Activated naive CD8-positive, alpha-beta T cell treated with anti-CD3 and anti-CD28 coated beads, Interleukin-2, amount 50 U/mL, for 16 hours (primary cell): ENCODE data around the gene AR.

ENCODE experiments used
- DNase-seq: peaks from one replicate; pipeline ENCODE4 v3.0.0-alpha.2; 2020; ENCODE audit warnings: low read depth, low spot score

AR gene, protein sequence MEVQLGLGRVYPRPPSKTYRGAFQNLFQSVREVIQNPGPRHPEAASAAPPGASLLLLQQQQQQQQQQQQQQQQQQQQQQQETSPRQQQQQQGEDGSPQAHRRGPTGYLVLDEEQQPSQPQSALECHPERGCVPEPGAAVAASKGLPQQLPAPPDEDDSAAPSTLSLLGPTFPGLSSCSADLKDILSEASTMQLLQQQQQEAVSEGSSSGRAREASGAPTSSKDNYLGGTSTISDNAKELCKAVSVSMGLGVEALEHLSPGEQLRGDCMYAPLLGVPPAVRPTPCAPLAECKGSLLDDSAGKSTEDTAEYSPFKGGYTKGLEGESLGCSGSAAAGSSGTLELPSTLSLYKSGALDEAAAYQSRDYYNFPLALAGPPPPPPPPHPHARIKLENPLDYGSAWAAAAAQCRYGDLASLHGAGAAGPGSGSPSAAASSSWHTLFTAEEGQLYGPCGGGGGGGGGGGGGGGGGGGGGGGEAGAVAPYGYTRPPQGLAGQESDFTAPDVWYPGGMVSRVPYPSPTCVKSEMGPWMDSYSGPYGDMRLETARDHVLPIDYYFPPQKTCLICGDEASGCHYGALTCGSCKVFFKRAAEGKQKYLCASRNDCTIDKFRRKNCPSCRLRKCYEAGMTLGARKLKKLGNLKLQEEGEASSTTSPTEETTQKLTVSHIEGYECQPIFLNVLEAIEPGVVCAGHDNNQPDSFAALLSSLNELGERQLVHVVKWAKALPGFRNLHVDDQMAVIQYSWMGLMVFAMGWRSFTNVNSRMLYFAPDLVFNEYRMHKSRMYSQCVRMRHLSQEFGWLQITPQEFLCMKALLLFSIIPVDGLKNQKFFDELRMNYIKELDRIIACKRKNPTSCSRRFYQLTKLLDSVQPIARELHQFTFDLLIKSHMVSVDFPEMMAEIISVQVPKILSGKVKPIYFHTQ

DNA sequence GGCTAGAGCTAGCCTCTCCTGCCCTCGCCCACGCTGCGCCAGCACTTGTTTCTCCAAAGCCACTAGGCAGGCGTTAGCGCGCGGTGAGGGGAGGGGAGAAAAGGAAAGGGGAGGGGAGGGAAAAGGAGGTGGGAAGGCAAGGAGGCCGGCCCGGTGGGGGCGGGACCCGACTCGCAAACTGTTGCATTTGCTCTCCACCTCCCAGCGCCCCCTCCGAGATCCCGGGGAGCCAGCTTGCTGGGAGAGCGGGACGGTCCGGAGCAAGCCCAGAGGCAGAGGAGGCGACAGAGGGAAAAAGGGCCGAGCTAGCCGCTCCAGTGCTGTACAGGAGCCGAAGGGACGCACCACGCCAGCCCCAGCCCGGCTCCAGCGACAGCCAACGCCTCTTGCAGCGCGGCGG is at the start of gene AR:
Gene AR (plus strand): TSS at position 204 of the 400 bp plus-strand sequence. CDS start 1,126 bp downstream, outside the sequence.
- DNase-seq: no peak

DNA sequence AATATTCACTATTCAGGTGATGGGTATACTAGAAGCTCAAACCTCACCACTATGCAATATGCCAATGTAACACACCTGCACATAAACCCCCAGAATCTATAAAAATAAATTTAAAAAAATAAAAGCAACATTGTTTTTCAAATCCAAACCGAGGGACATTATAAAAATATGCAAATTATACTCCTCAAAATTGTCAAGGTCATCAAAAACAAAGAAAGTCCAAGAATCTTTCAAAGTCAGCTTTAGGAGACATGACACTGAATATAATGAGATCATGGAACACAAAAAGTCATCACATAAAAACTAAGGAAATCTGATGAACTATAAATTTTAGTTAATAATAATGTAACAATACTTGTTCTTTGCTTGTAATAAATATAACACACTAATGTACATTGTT is 43.2 kb upstream of the AR start:
- no peak for DNase-seq

DNA sequence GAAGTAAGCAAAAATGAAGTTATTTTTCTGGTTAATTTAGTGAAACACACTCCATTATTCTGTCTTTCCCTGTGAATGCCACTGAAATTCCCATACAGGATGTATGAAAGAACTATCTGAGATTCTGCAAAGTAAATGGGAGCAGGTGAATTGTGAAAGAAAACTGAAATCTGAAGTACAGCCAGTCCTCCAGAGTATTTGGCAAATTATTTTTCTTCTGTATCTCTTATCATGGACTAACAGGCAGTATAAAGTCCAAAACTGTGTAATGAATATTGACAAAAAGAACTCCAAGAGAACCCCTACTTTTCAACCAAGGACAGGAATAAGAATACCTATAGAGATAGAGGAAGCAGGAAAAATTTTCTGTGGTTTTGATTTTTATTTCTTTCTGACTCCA is 40.8 kb upstream of the AR start:
- DNase-seq: no peak

DNA sequence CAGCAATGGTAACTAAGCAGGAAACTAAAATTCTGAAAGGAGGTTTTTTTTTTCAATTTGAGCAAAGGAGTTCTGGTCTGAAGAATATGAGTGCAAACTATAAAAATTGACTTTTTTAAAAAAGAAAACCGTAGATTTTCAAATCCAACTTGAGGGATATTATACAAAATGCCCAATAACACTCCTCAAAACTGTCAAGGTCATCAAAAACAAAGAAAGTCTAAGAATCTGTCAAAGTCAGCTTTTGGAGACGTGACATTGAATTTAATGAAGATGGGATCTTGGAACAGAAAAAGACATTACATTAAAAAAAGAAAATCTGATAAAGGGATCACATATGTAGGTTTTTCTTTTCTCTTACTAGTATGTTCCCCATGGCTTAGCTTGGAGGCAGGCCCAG is 40.4 kb upstream of the AR start:
- no peak for DNase-seq

DNA sequence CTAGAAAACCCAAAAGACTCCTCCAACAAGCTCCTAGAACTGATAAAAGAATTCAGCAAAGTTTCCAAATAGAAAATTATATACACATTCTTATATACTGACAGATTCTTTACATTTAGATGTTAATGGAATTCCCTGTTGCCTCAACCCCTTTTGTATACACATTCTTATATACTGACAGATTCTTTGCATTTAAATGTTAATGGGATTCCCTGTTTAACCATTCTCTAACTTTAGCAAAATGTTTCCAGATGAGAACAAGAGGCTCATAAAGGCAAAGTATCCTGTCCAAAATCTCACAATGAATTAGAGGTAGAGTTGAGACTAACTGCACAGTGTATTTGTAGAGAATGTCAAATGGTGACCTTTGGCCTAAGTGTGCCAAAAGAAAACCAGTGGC is 23.1 kb upstream of the AR start:
- no peak for DNase-seq

DNA sequence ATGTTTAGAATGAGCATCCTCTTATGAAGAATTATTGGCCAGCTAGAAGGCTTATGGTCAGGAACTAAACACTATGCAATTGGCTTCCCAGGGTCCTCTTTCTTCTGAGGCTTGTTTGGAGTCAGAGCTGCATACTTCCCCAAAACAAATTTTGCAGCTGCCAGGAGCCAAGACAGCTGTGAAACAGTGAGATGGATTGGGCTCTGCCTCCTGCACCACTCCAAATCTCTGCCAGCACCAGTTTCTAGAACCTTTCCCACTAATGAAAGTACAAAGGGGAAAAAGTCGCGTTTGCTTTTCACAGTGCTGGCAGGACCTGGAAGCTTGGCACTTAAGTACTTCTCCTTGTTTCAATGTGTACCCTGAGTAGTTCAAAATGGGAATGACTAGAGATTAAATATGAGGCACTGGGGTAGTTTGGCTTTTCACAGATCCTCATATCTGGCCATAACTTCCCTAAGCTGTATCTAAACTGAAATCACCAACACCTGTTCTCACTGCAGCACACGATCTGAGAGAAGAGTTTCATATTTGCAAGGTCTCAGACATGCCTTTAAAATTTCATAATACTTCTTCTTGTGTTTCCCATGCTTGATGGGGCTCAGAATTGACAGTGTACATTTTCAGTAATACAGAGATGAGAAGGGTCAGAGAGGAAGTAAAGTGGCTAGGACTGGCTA is 20.7 kb upstream of the AR start:
- no peak for DNase-seq

DNA sequence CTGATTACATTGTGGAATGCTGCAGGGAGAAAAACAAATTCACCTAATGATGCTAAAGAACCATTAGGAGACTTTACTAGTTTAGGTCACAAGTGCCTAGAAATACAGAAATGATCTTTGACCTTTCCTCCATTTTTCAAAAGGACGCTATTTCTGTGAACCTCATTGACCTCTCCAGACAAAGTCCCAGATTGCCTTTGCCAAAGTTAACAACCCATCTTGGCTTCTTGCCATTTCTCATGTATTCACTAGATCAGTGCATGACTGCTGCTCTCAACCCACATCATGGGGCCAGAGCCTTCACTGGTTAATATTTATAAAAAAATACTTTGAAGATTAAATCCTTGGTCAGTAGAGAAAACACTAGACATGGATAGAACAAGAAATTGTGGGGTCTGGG is 19.9 kb upstream of the AR start:
- DNase-seq: no peak

DNA sequence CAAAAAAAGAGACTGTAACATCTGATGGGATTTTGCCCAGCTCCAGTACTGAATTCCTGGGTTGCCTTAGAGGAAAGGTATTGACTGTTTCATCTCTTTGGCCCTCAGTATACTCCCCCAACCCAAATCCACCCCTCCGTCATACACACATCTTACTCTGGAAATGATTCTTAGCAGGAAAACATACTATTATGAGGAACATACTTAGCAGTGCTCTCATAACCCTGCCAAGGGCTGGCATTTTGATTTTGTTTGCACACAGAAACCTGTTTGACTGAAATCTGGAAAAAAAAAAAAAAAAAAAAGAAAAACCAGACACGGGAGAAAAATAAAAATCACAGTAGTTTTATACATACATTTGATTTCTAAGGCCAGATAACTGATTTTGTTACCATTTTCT is 19.4 kb upstream of the AR start:
- no peak for DNase-seq

DNA sequence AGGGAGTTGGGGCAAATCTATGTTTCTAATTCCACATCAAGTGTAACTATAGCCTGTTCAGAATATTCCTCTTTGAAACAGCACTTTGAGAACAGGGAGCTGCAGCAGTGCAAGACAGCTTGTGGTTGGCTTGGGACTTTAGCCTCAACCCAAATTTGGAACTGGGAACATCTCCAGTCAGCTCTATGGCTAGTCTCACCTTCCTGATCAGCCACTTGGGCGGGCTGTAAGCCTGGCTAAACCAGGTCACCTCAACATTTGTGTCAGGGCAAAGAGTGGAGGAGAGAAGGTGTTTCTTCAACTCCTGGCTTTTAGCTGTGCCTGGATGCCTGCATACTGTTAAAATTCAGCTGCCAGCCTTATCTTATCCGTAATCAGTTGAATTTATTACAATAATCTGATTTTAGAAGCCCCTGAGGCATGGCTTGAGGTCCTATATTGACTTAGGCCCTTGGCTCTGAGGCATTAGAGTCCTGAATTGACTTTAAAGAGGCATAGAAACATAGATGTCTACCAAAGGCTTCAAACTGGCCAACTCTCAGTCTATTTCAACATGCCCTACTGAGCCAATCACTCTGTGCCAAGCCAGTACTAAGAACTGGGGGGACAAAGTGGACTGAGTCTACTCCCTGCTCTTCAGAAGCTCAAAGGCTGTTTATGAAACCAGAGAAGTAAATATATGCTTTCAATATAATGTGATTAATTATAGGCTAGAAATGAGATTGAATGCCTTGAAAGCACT is 18.7 kb upstream of the AR start:
- no peak for DNase-seq

DNA sequence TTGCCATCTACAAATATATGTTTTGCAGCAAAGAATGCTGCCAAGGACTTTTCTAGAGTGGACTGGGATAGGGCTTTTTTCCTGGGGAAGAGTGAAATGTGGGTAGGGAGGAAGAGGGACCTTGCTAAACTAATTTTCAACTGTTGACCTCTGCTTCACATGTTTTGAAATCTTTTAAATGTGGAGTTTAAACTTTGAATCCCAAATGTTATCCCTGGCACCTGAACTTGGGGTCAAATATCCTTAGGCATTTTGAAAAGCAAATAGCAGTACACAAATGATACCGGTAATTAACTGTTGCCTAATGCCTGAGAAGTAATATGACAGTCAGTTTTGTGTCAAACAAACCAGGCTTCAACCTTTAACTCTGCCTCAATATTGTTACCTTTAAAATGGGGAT is 7.3 kb upstream of the AR start:
- no peak for DNase-seq

DNA sequence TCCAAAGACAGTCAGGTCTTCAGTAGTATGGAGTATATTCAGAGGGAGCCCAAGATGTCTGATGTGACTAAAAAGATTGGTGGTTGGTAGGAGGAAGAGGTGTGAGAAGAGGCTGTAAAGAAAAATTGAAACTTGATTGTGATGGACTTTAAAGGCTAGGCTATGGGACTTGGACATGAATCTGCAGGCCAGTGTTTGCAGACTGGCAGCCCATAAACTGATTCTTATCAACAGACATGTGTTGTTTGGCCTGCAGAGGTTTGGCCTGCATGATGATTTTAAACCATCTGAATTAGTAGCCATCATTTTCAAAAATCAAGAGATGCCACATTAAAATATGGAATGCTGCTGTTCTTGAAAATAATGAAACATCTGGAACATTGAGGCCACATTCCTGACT is 5.4 kb upstream of the AR start:
- DNase-seq: no peak

DNA sequence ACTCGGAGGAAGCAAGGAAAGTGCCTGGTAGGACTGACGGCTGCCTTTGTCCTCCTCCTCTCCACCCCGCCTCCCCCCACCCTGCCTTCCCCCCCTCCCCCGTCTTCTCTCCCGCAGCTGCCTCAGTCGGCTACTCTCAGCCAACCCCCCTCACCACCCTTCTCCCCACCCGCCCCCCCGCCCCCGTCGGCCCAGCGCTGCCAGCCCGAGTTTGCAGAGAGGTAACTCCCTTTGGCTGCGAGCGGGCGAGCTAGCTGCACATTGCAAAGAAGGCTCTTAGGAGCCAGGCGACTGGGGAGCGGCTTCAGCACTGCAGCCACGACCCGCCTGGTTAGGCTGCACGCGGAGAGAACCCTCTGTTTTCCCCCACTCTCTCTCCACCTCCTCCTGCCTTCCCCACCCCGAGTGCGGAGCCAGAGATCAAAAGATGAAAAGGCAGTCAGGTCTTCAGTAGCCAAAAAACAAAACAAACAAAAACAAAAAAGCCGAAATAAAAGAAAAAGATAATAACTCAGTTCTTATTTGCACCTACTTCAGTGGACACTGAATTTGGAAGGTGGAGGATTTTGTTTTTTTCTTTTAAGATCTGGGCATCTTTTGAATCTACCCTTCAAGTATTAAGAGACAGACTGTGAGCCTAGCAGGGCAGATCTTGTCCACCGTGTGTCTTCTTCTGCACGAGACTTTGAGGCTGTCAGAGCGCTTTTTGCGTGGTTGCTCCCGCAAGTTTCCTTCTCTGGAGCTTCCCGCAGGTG is 637 bp downstream of the AR start:
- DNase-seq: no peak

DNA sequence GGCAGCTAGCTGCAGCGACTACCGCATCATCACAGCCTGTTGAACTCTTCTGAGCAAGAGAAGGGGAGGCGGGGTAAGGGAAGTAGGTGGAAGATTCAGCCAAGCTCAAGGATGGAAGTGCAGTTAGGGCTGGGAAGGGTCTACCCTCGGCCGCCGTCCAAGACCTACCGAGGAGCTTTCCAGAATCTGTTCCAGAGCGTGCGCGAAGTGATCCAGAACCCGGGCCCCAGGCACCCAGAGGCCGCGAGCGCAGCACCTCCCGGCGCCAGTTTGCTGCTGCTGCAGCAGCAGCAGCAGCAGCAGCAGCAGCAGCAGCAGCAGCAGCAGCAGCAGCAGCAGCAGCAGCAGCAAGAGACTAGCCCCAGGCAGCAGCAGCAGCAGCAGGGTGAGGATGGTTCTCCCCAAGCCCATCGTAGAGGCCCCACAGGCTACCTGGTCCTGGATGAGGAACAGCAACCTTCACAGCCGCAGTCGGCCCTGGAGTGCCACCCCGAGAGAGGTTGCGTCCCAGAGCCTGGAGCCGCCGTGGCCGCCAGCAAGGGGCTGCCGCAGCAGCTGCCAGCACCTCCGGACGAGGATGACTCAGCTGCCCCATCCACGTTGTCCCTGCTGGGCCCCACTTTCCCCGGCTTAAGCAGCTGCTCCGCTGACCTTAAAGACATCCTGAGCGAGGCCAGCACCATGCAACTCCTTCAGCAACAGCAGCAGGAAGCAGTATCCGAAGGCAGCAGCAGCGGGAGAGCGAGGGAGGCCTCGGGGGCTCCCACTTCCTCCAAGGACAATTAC is 1.4 kb downstream of the AR start:
- no peak for DNase-seq

DNA sequence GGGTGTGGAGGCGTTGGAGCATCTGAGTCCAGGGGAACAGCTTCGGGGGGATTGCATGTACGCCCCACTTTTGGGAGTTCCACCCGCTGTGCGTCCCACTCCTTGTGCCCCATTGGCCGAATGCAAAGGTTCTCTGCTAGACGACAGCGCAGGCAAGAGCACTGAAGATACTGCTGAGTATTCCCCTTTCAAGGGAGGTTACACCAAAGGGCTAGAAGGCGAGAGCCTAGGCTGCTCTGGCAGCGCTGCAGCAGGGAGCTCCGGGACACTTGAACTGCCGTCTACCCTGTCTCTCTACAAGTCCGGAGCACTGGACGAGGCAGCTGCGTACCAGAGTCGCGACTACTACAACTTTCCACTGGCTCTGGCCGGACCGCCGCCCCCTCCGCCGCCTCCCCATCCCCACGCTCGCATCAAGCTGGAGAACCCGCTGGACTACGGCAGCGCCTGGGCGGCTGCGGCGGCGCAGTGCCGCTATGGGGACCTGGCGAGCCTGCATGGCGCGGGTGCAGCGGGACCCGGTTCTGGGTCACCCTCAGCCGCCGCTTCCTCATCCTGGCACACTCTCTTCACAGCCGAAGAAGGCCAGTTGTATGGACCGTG is 2.2 kb downstream of the AR start:
- no peak for DNase-seq

DNA sequence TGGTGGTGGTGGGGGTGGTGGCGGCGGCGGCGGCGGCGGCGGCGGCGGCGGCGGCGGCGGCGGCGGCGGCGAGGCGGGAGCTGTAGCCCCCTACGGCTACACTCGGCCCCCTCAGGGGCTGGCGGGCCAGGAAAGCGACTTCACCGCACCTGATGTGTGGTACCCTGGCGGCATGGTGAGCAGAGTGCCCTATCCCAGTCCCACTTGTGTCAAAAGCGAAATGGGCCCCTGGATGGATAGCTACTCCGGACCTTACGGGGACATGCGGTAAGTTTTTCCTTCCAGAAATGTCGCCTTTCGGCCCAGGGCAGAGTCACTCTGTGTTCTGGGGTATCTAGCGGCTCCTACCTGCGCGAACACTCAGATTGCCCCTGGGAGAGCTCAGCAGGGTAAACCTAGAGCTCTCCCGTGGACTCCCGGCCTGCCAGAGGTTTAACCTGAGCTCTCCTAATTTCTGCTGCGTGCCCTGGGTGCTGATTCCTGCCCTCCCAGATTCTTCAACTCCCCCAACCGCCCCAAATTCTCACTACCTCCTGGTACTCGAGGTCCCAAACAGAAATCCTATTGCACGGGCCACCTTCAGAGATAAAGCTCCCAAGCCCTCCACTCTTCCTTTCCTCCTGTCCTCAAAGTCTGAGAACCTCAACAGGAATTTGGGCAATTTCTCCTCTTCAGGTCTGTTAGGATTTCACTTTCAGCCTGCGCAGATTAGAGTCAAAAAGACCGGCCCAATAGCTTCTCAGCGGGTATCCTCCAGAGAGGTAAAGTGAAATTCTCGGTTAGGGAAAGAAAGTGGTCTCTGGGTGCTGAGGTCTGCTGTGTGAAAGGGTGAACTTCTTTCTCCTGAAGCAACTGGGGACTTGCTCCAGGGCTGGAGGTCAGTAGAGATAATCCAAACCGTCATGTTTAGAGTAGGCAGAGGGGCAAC is 2.9 kb downstream of the AR start:
- no peak for DNase-seq

DNA sequence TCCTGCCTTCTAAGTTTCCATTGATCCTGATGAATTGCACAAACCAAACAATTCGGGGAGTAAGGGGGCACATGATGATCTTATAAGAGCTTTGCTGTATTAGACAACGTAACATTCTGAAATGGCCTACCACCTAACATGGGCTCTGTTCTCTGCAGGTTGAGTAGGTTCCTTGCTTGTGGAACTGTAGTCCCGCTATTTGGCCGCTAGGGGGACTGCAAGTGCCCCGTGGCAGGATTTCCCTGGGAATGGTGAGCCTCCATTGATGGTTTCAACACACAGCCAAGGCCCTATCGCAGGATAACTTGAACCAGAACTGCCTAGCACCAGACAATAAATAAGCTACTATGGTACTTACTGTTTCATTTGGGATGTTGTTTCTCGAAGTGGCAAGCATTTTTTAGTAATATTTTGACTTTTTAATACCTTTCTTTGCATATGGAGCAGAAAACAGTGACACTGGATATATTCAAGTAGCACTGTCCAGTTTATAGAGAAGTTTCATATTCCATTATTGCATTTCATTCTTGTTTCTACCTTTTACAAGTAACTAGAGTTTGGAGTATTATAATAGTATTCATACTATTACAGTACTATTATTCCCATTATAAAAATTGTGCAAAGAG is 11.9 kb downstream of the AR start:
- no peak for DNase-seq

DNA sequence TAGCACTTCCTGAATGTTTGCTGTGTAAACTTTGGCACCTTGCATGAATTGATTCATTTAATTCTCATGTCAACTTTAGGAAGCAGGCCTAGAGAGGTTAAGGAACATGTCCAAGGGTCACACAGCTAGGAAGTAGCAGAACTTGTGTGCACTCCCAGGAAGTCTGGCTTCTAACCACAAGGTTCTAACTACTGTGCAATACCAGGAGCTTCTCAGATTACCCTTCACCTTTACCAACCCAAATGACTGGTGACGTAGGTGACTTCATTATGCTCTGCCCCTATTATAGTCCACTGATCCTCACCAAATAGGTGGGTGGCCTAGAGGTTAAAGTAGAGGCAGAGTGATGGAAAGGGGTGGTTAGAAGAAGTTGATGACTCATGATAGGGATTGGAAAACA is 14.4 kb downstream of the AR start:
- DNase-seq: no peak
